Measurements from ENCODE around the gene INKA1. TPM values are rescaled to one million over a fixed set of nuclear protein-coding genes. Genes with fewer than 3 reads are reported as not detected.
A peak's percentile ranks its signal among the peaks of the same experiment; 100 is the strongest.

Gene INKA1
- polyA plus RNA-seq, 1 donor (not counting 4 experiments of a cell fraction or from before 2014, with no cell fraction given), result 10.1 TPM

GRCh38 chr3:49805367-49805782, 2.3 kb downstream of the INKA1 start:
- DNase-seq (ENCODE audit: low read depth, low spot score), result no peak
- Histone ChIP-seq H3K4me3 (ENCODE audit: control insufficient read depth in 2 of 3, extremely low read depth in 1 of 3, insufficient read depth in 2 of 3, low read depth in 1 of 3, low read length in 3 of 3) (no peak overlapping the region), H3K4me2 (ENCODE audit: control insufficient read depth, extremely low read depth, insufficient read depth, low read depth, low read length) (peak overlapping the region; percentile 9), H3K27ac (ENCODE audit: control insufficient read depth, insufficient read depth, low read length) (no peak overlapping the region), H2AFZ (ENCODE audit: control insufficient read depth, low read length) (no peak overlapping the region), H3K9me3 (ENCODE audit: control insufficient read depth, low read depth, low read length) (no peaks in the 10 kb centered on the region), H3K9me1 (ENCODE audit: control insufficient read depth, extremely low read depth, insufficient read depth, low read length) (peaks cover 6% of the 10 kb centered on the region), H3K27me3 (ENCODE audit: control insufficient read depth, extremely low read depth, insufficient read depth, low read length) (no peaks in the 10 kb centered on the region), H3K36me3 (ENCODE audit: control insufficient read depth in 2 of 2, extremely low read depth in 1 of 2, insufficient read depth in 2 of 2, low read length in 2 of 2) (peaks cover 0 to 14% of the 10 kb centered on the region in 2 experiments), H3K79me2 (ENCODE audit: control insufficient read depth, insufficient read depth, low read length) (peaks cover 12% of the 10 kb centered on the region), H4K20me1 (ENCODE audit: control insufficient read depth, extremely low read depth, insufficient read depth, low read length) (peaks cover 7% of the 10 kb centered on the region), H3K9ac (ENCODE audit: control insufficient read depth, extremely low read depth, insufficient read depth, low read length) (no peak overlapping the region), H3K4me1 (ENCODE audit: control insufficient read depth, extremely low read depth, insufficient read depth, low read length) (peaks cover 40% of the 10 kb centered on the region)
- no peak for FAIRE-seq
- dilution Hi-C loops (cut with MboI; ENCODE audit: extremely low pct_ligation_motif_present, low sequenced_read_pairs), result no loop called here
- TF ChIP-seq EZH2 (IDR thresholded peaks at IDR 0.05; ENCODE audit: low read length), result no peak
- TF ChIP-seq, protein P1, sequence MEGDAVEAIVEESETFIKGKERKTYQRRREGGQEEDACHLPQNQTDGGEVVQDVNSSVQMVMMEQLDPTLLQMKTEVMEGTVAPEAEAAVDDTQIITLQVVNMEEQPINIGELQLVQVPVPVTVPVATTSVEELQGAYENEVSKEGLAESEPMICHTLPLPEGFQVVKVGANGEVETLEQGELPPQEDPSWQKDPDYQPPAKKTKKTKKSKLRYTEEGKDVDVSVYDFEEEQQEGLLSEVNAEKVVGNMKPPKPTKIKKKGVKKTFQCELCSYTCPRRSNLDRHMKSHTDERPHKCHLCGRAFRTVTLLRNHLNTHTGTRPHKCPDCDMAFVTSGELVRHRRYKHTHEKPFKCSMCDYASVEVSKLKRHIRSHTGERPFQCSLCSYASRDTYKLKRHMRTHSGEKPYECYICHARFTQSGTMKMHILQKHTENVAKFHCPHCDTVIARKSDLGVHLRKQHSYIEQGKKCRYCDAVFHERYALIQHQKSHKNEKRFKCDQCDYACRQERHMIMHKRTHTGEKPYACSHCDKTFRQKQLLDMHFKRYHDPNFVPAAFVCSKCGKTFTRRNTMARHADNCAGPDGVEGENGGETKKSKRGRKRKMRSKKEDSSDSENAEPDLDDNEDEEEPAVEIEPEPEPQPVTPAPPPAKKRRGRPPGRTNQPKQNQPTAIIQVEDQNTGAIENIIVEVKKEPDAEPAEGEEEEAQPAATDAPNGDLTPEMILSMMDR (optimal IDR thresholded peaks at IDR 0.05 in 1 of 3, IDR thresholded peaks at IDR 0.05 in 1 of 3, conservative IDR thresholded peaks at IDR 0.05 in 1 of 3; ENCODE audit: extremely low read depth in 1 of 3, insufficient read depth in 2 of 3, low read length in 3 of 3), result no peak

GRCh38 chr3:49805897-49806701, 3.0 kb downstream of the INKA1 start:
- H3K9ac ChIP-seq (ENCODE audit: control insufficient read depth, extremely low read depth, insufficient read depth, low read length), result no peak overlapping the region
- H3K79me2 ChIP-seq (ENCODE audit: control insufficient read depth, insufficient read depth, low read length), result peaks cover 12% of the 10 kb centered on the region
- dilution Hi-C loops (cut with MboI; ENCODE audit: extremely low pct_ligation_motif_present, low sequenced_read_pairs), result no loop called here
- H3K27ac ChIP-seq (ENCODE audit: control insufficient read depth, insufficient read depth, low read length), result no peak overlapping the region
- H3K9me1 ChIP-seq (ENCODE audit: control insufficient read depth, extremely low read depth, insufficient read depth, low read length), result peaks cover 6% of the 10 kb centered on the region
- H4K20me1 ChIP-seq (ENCODE audit: control insufficient read depth, extremely low read depth, insufficient read depth, low read length), result peaks cover 7% of the 10 kb centered on the region
- TF ChIP-seq, protein P1 (optimal IDR thresholded peaks at IDR 0.05 in 1 of 3, IDR thresholded peaks at IDR 0.05 in 1 of 3, conservative IDR thresholded peaks at IDR 0.05 in 1 of 3; ENCODE audit: extremely low read depth in 1 of 3, insufficient read depth in 2 of 3, low read length in 3 of 3), result no peak
- no peak for TF ChIP-seq EZH2 (IDR thresholded peaks at IDR 0.05; ENCODE audit: low read length)
- DNase-seq (ENCODE audit: low read depth, low spot score), result no peak
- H3K27me3 ChIP-seq (ENCODE audit: control insufficient read depth, extremely low read depth, insufficient read depth, low read length), result no peaks in the 10 kb centered on the region
- no peak overlapping the region for H2AFZ ChIP-seq (ENCODE audit: control insufficient read depth, low read length)
- no peak overlapping the region for H3K4me2 ChIP-seq (ENCODE audit: control insufficient read depth, extremely low read depth, insufficient read depth, low read depth, low read length)
- H3K9me3 ChIP-seq (ENCODE audit: control insufficient read depth, low read depth, low read length), result no peaks in the 10 kb centered on the region
- peaks cover 40% of the 10 kb centered on the region for H3K4me1 ChIP-seq (ENCODE audit: control insufficient read depth, extremely low read depth, insufficient read depth, low read length)
- H3K36me3 ChIP-seq (ENCODE audit: control insufficient read depth in 2 of 2, extremely low read depth in 1 of 2, insufficient read depth in 2 of 2, low read length in 2 of 2), result peaks cover 0 to 14% of the 10 kb centered on the region in 2 experiments
- FAIRE-seq, result no peak
- H3K4me3 ChIP-seq (ENCODE audit: control insufficient read depth in 2 of 3, extremely low read depth in 1 of 3, insufficient read depth in 2 of 3, low read depth in 1 of 3, low read length in 3 of 3), result no peak overlapping the region
